IMR-90 (cell line): Measurements from ENCODE around the gene MMUT.

Experiments used
- CTCF ChIP-seq: conservative IDR thresholded peaks from 2 replicates; pipeline ENCODE4 v1.5.1; 2012; ENCODE audit warnings: mild to moderate bottlenecking, low read depth, low read length, improper control_type of control experiment
- FOS ChIP-seq: fragments of 150-350 bp; IDR thresholded peaks from 2 replicates; pipeline ENCODE4 v1.6.1; 2016; ENCODE audit warnings: low read depth, low read length
- MXI1 ChIP-seq: IDR thresholded peaks from 2 replicates; pipeline ENCODE4 v1.6.1; 2012; ENCODE audit warnings: low read depth, mild to moderate bottlenecking, low read length, moderate library complexity, borderline replicate concordance
- POLR2A ChIP-seq: IDR thresholded peaks from 2 replicates; pipeline ENCODE4 v1.6.1; 2012; ENCODE audit warnings: mild to moderate bottlenecking, low read depth, low read length
- USF2 ChIP-seq: fragments of 150-350 bp; IDR thresholded peaks from 2 replicates; pipeline ENCODE4 v1.6.1; 2017; ENCODE audit warnings: mild to moderate bottlenecking, antibody characterized with exemption, low read length, low read depth

GRCh38 chr6:49430187-49430586 is 32.9 kb downstream of the MMUT start:
- TF ChIP-seq CTCF (no peak), USF2 (no peak), MXI1 (no peak), POLR2A (no peak), FOS (no peak)
